OCI-LY3 (cell line): ENCODE data around the gene FBXO42.

Source experiments
- EZH2phosphoT487 ChIP-seq: fragments of 200-600 bp; shearing (Covaris generic); IDR thresholded peaks from 2 replicates; pipeline ENCODE4 v1.6.1; 2018; ENCODE audit warnings: antibody characterized with exemption, mixed run types, low read depth
- TF ChIP-seq, protein P1 (sequence below): fragments of 200-600, 300-600 bp; sonication (generic); IDR thresholded peaks from 2 replicates; pipeline ENCODE4 v1.5.1; 2014; ENCODE audit warnings: antibody characterized with exemption, low read length, low read depth

DNA sequence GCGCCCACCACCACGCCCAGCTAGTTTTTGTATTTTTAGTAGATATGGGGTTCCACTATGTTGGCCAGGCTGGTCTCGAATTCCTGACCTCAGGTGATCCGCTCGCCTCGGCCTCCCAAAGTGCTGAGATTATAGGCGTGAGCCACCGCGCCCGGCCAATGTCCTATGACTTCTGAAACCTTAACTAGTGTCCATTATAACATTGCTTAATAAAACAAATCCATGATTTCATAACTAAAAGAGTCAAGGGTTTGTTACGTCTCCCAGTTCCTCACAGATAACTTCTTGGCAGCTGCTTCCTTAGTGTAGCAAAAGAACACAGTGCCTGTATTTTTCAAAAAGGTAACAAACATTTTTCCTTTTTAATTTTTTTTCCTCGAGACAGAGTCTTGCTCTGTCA, 53.6 kb downstream of the FBXO42 start:
- TF ChIP-seq, protein P1, sequence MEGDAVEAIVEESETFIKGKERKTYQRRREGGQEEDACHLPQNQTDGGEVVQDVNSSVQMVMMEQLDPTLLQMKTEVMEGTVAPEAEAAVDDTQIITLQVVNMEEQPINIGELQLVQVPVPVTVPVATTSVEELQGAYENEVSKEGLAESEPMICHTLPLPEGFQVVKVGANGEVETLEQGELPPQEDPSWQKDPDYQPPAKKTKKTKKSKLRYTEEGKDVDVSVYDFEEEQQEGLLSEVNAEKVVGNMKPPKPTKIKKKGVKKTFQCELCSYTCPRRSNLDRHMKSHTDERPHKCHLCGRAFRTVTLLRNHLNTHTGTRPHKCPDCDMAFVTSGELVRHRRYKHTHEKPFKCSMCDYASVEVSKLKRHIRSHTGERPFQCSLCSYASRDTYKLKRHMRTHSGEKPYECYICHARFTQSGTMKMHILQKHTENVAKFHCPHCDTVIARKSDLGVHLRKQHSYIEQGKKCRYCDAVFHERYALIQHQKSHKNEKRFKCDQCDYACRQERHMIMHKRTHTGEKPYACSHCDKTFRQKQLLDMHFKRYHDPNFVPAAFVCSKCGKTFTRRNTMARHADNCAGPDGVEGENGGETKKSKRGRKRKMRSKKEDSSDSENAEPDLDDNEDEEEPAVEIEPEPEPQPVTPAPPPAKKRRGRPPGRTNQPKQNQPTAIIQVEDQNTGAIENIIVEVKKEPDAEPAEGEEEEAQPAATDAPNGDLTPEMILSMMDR = no peak
- TF ChIP-seq EZH2phosphoT487 = no peak
